ENCODE measurements around the gene MED27.

DNA sequence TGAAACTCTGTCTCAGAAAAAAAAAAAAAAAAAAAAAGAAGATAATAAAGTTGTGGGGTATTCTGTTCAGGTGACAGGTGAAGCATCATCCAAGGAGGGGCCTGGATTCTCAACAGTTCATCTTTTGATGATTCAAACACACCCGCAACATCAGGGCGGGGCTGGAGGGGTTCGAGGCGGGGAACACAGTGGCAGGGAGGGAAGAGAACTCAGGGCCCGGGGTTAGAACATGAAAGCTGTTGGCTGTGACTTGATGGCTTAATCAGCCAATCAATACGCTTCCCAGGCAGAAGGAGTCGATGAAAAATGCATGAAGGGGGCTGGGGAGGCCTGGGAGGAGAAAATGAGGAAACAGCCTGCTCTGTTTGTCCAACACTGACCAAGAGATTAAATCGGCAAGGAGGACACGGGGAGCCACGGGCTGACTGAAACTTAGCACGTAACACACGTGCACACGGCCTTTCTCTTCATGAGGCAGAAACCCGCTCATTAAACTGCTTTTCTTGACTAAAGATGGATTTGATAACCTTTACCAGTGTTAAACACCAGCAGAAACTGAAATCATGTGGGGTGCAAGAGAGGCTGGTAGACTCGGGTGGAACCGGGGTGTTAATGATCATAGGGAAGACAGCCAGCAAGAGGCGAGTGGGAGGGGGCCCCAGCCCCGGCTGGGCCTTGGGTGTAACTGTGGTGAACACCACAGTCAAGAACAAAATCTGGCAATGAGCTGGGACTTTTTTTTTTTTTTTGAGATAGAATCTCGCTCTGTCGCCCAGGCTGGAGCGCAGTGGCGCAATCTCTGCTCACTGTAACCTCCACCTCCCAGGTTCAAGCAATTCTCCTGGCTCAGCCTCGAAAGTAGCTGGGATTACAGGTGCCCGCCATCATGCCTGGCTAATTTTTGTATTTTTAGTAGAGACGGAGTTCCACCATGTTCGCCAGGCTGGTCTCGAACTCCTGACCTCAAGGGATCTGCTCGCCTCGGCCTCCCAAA lies 234.1 kb downstream of the MED27 start:
- TF ChIP-seq, protein P1, sequence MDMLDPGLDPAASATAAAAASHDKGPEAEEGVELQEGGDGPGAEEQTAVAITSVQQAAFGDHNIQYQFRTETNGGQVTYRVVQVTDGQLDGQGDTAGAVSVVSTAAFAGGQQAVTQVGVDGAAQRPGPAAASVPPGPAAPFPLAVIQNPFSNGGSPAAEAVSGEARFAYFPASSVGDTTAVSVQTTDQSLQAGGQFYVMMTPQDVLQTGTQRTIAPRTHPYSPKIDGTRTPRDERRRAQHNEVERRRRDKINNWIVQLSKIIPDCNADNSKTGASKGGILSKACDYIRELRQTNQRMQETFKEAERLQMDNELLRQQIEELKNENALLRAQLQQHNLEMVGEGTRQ (IDR thresholded peaks at IDR 0.05; ENCODE audit: low read depth, low read length): no peak
- no peak for TF ChIP-seq CTCF (conservative IDR thresholded peaks at IDR 0.05; ENCODE audit: low read depth, low read length)
- no peak for TF ChIP-seq MXI1 (IDR thresholded peaks at IDR 0.05; ENCODE audit: borderline replicate concordance, low read depth, low read length)
- no peak for TF ChIP-seq POLR2A (IDR thresholded peaks at IDR 0.05; ENCODE audit: low read depth, low read length)
- no peak for TF ChIP-seq MAZ (IDR thresholded peaks at IDR 0.05; ENCODE audit: borderline replicate concordance, low read depth, low read length)
- no peak for TF ChIP-seq BHLHE40 (IDR thresholded peaks at IDR 0.05; ENCODE audit: low read depth, low read length)
- TF ChIP-seq RCOR1 (IDR thresholded peaks at IDR 0.05; ENCODE audit: insufficient replicate concordance, low read length): no peak
- TF ChIP-seq MAFK (IDR thresholded peaks at IDR 0.05; ENCODE audit: low read depth, low read length): no peak
- TF ChIP-seq, protein P2, sequence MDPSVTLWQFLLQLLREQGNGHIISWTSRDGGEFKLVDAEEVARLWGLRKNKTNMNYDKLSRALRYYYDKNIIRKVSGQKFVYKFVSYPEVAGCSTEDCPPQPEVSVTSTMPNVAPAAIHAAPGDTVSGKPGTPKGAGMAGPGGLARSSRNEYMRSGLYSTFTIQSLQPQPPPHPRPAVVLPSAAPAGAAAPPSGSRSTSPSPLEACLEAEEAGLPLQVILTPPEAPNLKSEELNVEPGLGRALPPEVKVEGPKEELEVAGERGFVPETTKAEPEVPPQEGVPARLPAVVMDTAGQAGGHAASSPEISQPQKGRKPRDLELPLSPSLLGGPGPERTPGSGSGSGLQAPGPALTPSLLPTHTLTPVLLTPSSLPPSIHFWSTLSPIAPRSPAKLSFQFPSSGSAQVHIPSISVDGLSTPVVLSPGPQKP (IDR thresholded peaks at IDR 0.05; ENCODE audit: borderline replicate concordance, low read depth, low read length): no peak
- TF ChIP-seq RAD21 (IDR thresholded peaks at IDR 0.05; ENCODE audit: low read length): no peak
- TF ChIP-seq FOS (IDR thresholded peaks at IDR 0.05; ENCODE audit: low read depth, low read length): no peak
- TF ChIP-seq SMC3 (IDR thresholded peaks at IDR 0.05; ENCODE audit: low read depth, low read length): no peak
- TF ChIP-seq CEBPB (IDR thresholded peaks at IDR 0.05; ENCODE audit: low read depth, low read length): no peak
- TF ChIP-seq NFE2L2 (IDR thresholded peaks at IDR 0.05; ENCODE audit: low read depth, low read length): no peak
